ENCODE results near the gene CD93.

CD93 gene

DNA sequence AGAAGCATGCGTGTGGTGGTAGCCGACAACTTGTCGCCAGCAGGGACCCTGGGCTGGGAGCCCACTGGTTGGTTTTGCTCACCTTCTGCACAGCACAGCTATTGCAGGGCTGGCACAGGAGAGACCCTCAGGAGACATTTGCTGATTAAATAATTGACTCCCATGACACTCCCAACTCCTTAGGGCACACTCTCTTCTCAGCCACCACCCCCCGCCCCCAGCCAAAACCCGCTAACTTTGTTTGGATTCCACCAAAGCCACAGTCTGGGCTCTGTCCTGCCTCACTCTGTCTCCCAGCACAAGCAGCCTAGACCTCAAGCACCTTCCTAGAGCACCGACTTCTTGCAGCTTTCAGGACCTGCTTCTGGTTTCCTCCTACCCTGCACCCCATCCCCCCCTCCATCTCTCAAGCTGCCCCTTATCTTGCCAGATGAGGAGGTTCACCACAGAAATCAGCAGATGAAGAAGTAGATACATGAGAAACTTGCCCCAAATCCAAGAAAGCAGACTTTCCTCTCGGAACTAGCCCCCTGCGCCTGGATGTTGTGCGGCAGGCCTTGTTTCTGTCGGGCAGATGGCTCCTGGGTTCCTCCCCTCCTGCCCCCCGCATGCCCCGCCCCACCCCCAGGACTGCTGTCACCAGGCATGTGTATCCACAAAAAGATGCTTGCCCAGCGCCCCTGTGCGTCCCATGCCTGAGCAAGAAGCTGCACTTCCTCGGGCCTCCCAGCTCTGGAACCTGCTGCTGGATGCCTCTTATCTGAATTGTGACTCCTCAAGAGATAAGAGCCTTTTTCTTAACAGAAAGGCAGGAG lies 35.0 kb upstream of the CD93 start:
- no peak for DNase-seq (ENCODE audit: low spot score)

DNA sequence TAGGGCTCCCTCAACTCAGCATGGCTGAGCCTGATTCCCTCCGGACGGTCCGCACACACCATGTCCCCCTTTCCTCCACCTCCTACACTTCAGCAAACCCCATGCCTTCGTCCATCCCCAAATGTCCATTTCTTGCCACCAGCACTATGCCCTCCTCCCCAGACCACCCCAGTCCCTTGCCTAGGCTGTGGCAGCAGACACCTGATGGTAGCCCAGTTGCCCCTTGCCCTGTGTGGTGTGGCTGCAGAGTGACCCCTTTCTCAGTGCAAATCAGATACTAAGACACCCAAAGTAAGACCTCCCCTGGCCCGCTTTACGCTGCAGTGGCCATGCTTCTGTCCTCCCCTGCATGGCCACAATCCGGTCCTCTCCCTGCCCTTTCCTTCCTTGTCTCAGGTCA lies 34.1 kb upstream of the CD93 start:
- DNase-seq (ENCODE audit: low spot score) = no peak

DNA sequence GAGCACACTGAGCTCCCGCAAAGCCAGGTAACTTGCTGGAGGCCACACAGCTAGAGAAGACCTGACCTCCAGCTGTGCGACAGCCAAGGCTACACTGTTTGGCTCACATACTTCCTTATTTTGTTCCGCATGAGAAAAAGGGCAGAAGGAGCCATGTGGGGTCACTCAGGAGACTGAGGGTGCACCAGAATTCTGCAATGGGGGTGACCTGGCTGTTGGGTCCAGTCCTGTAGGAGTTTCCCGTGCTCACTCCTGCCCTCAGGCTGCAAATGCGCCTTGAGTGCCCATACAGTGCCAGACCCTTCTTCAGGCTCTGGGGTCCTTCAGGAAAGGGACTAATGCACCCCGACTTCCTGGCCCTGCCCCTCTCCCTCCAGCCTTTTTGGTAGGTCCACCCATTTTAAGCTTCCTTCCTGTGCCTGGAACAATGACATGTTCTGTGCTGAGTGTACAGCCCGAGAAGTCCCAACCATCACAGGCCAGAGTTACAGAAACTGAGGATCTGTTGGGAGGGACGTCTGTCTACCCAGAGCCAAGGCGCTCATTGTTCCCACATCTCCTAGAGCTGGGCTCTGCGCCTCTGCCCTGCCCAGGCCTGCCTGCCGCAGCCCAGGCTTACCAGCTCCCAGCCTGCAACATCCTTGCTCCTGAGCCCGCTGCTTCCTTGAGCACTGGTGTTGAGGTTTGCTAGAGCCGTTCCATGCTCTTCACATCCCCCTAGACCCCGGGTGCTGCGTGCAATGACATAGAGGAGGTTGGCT lies 33.5 kb upstream of the CD93 start:
- no peak for DNase-seq (ENCODE audit: low spot score)

DNA sequence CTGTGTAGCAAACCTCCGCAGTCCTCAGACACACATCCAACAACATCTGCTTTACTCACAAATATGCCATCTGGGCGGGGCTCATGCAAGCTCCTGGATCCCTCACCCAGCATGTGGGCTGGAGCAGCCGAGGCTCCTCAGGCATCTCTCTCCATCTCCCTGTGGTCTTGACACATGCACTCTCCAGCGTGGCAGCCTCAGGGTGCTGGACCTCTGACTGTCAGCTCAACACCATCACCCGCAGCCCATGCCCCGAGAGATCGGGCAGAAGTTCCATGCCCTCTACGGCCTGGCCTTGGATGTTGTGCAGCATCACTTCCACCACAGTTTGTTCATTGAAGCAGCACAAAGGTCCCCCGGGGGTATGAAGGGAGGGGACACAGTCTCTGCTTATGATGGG lies 32.6 kb upstream of the CD93 start:
- no peak for DNase-seq (ENCODE audit: low spot score)

DNA sequence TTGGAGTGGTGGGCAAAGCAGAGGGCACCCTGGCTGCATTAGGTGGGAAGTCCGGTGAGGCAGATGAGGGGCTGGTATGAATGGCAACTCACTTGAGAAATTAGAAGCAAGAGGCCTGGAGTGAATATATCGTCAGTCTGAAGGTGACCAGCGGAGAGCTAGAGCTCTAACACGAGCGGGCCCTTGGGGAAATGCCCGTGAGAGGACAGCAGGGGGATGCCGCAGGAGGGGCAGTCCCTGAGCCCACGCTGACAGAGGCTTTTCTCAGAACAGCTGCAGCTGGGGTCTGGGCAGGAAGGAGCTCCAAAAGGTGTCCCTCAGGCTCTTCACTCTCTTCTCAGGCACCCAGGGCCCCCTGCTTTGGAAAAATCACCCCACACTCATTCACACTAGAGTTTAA lies 32.0 kb upstream of the CD93 start:
- no peak for DNase-seq (ENCODE audit: low spot score)

DNA sequence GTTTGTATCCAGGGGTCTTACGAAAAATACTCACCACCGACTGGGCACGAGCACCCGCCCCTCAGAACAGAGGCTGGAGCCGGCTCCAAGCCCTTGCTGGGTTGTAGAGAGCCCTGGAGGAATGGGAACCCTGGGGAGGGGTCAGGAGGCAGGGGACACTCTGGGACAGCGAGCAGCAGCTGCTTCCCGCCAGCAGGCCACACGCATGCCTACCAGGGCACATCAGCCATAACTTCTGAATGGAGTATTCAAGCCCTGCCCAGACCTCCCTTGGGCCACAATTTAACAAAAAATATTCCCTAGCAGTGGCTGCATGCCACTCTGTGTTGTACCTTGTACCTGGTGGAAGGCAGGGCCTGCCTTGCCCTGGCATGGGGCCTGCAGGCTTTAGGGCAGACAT lies 31.6 kb upstream of the CD93 start:
- DNase-seq (ENCODE audit: low spot score) = no peak

DNA sequence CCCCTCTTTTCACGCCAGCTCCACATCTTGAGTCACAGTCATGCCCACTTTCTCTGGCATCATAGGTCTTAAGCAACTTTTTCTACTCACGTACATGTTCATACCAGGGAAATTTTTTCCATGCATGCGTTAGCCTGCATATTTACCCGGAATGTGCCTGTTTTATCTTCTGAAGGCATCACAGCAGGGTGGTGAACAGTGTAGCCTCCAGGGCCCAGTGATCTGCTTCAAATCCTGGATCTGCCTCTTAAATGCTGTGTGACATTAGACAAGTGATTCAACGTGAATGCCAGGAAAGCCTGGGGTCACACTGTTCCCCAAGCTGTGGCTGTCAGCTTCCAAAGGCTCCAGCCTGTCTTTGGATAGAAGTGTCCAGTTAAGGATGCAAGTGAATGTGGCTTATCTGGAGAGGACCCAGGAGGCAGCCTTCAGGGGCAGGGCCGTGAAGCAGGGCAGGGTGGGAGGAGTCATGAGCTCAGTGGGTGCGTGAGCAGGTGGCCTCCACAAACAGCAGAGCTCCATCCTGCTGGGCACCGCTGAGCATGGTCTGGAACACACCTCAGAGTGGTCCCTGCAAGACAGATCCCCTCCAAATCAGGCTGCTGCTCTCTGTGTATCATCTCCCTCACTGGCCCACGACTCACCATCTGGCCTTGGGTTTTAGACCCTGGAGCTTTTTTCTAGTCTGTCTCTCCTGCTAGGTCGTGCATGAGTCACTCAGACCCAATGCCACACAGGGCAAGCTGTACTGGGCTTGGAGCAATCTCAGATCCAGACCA lies 30.4 kb upstream of the CD93 start:
- peak; percentile 43 for DNase-seq (ENCODE audit: low spot score)

DNA sequence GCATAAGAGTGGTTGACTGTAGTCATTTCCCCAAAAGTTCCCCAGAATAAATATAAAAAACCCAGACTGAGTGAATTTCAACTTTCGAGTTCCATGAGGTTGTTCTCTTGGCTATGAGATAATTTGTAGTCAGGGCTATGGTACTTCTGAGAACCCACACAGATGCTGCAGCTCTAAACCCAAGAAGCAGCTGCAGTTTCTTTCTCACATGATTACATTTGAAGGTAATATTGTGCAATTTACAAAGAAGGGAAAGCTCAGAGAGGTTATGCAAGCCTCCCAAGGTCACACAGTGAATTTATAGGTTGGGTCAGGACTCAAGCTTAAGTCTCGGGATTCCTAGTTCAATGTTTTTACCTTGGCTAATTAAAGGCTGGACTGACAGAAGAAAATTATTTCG lies 29.7 kb upstream of the CD93 start:
- no peak for DNase-seq (ENCODE audit: low spot score)

DNA sequence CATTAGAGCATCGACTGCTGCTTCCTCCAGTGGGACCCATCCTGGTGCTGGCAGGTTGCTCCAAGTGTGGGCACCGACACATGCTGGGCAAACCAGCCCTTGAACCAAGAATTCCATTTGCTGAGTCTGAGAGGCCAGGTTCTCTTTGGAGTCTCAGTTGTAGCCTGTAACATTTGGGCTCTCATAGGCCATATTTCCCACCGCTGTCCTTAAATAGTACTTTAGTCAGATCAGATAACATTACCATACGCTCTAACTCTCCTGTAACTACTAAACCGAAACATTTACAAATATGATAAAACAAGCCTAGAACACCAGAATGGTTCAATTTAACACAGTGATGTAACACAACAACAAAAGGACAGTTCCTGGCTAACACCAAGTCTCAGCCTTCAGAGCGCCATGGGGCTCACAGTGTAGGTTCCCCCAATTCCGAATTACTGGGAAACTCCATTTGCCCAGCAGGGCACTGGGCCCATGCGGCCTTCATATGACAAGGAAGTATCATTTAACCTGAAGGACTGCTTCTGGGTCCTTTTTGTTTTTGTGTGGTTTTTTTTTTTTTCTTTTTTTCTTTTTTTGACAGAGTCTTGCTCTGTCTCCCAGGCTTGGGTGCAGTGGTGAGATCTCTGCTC lies 28.4 kb upstream of the CD93 start:
- DNase-seq (ENCODE audit: low spot score) = no peak

DNA sequence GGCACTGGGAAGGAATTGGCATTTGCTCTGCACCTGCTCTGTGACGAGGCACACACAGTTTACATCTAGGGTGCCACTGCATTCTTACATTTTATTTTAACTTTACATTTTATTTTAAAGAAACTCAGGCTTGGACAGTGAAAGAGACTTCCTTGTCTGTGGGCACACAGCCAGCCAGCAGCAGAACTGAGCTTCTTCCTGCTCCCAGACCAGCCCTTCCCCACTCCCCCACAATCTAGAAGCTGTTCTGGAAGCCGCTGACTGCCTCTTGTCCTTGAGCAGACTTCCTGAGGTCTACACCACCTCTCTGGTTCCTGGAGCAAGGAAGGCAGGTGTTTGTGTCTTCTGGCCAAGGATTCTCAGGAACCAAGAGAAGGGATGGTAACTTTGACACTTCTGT lies 27.9 kb upstream of the CD93 start:
- no peak for DNase-seq (ENCODE audit: low spot score)

DNA sequence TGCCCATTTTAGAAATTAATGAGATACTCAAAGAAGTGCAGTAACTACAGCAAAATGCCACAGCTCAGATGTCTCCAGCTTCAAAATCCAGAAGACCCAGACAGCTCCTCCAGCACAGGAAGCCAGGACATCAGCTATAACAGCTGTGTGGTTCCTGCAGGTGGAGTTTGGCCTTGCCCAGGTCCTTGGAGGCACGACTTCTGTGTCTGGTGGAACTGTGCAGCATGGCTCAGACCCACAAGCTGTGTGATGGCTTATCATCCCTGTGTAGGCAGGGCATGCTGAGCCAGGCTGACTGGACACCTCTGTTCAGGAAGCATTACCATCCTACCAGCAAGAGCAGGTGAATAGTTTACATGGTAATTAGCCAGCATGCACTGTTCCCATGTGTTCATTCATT lies 26.5 kb upstream of the CD93 start:
- no peak for DNase-seq (ENCODE audit: low spot score)

DNA sequence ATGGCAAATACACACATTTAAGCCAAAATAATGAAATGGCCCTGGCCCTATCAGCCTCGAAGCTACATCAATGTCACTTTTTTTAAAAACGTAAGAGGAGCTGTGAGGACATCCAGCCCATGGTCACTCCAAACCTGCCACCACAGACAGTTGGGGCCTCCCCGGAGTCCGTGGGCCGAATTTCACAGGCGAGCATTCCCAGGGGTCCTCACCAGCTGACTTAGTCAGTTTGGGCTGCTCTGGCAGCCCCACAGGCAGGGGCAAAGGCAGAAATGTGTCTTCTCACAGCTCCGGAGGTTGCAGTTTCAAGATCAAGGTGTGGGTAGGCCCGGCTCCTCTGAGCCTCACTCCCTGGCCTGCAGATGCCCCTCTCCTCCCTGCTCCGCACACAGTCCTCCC lies 25.8 kb upstream of the CD93 start:
- no peak for DNase-seq (ENCODE audit: low spot score)

DNA sequence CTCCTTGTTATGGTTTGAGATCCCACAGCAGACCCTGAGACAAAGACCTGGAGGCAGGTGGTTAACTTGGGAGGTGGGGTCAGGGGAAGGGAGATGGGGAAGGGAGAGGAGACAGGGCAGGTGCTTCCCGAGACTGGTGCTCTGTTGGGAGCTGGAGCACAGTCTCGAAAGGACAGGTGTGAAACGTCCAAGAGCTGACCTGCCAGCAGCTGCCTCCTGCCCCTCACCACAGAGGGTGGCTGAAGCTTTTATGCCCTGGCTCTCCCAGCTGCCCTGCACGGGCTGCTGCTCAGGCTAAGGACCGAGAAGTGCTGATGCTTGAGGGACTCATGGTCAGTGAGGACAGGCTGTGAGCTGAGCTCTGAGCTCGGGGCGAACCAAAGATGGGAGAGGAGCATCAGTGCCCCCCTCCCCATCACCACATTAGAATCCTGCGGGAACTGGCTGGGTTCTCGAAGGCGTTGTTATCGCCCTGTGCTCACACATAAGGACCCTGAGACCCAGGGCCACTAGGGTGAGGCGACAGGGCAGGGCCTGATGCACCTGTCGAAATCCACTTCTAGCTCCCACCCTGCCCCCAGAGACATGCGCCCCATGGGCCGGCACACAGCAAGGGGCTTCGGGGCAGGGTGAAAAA lies 25.3 kb upstream of the CD93 start:
- DNase-seq (ENCODE audit: low spot score) = no peak

DNA sequence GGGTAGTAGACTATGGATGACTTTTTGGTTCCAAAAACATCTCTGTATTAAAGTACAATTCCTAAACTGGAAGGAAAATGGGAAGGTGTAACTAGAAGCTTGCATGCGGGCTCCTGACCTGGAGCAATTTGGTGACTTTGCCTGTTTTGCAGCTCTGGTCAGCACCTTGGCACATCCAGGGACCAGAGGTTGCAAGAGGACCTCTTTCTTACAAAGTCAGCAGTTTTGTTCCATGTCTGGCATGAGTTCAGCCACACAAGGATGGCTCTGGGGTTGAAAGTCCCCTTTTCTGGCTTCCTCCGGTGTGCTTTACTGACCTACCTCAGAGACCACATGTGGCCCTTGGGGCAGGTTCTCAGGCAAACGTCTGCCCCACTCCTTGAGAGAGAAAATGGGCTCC lies 22.7 kb upstream of the CD93 start:
- DNase-seq (ENCODE audit: low spot score) = no peak

DNA sequence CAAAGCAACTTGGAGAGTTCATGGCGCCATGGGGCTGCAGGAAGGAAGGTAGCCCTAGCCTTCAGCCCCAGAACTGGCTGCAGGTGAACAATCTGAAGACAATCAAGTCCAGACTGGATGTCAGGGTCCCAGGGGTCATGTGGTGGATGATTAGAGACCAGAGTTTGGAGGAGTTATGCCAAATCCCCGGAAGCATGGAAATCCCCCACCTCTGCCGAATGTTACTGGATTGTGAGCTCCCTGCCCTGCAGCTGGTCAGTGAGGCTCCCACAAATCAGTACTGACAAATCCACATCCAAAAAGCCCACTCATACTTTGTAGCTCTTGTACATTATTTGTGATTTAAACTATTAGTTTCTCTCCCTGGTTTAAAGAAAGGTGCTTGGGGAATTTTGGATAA lies 21.3 kb upstream of the CD93 start:
- DNase-seq (ENCODE audit: low spot score) = no peak

DNA sequence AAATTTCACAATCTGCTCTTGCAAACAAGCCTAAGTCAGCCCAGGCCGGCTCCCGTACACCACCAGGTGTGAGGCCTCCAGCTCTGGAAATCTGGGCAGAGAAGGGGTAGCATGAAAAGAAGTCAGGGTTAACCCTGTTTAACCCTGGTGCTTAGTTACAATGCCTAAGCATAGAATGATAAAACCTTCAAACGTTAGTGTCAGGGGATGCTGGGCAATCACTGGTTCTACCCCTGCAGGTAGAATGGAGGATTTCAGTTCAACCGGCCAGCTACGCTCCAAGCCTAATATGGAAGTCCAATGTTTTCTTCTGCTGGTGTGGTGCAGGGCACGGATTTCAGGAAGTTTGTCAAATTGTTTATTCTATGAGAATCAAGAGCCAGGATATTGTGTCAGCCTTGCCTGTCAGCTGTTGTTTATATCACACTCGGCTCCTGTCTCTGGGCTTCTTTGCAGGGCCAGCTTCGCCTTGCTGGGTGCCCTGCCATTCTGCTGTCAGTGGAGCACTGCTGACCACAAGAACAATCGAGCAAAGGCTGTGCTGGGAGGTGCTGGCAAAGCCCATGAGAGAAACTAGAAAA lies 20.2 kb upstream of the CD93 start:
- DNase-seq (ENCODE audit: low spot score) = no peak

DNA sequence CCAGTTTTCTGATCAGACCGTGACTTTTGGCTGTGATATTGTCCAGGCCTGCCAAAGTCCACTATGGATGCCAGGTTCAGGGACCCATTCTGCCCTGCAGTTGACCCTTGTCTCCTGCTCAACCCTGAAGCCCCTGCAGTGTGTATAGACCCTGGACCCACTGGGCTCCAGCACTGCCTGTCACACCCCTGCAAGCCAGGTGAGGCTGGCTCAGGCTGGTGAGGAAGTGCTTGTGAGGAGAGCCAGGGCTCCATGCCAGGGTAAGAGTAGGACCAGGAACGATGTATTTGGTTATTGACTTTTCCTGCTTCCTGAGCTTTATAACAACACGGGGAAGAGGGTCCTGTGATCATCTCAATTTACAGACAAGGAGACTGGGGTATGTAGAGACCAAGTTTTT lies 19.1 kb upstream of the CD93 start:
- no peak for DNase-seq (ENCODE audit: low spot score)

DNA sequence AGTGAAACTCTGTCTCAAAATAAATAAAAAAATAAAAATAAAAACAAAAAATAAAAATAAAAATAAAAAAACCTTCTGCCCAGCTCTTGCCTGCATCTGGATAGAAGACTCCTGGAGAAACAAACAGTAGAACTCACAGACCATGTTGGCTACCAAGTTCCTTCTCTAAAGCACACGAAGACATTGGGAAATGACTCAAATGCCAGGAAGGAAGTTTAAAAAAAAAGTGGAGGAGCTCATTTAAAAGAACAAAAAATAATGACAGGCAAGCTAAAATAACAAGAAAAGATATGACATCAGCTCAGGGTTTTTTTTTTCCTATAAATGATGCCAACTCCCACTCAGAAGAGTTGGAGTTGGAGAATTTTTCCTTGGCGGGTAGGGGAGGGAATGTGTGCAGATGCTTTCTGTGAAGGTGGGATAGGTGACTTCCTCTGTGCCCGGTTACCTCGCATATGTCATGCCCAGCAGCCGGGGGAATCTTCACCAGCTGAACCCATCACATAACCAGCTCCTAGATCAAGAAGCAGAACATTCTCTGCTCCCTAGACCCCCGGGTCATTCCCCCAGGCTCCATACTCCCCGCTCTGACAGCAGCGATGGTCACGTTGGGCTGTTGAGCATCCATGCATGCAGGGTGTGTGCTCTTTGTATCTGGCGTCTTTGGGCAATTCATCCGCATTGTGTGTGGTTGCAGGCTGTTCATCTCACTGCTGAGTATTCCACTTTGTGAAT lies 17.3 kb upstream of the CD93 start:
- DNase-seq (ENCODE audit: low spot score) = no peak

DNA sequence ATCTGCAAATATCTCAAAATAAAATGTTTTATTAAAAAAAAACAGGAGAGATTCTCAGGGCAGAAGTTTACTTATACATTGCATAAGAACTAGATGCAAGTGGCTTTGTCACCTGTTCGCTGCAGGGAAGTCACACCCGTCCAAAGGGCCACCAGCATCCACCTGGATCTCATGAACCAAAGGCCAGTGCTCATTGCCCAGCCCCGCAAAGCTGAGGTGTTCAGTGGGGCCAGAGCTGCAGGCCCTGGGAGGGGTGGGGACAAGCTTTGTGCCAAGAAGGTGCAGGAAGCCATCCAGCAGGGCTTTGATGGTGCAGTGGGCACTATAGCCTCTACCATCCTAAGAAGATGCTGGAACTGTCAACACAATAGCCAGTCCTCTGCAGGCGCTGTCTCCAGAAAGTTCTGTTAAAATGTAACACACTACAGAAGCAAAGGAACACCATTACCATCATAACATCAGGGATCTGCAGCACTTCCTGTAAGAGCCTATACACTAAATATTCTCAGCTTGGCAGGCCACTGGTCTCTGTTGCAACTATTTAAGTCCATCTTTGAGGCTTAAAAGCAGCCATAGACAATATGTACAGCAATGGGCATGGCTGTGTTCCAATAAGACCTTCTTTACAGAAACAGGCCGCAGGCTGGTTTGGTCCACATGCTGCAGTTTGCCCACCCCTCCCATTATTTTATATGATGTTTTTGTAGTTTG lies 15.7 kb upstream of the CD93 start:
- no peak for DNase-seq (ENCODE audit: low spot score)

DNA sequence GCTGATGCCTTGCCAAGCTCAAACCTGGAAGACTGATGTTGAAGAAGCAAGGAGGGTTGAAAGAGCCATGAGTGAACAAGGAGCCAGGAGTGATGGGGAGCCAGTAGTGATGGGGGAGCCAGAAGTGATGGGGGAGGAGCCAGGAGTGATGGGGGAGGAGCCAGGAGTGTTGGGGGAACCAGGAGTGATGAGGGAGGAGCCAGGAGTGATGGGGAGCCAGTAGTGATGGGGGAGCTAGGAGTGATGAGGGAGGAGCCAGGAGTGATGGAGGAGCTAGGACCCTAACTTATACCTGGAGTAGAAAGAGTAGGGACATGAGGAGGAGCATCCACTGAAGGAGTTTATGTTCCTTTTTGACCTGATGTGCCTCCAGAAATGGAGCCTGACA lies 14.6 kb upstream of the CD93 start:
- no peak for DNase-seq (ENCODE audit: low spot score)

Data from kidney tubule cell (primary cell).